OCI-LY3 (cell line): ENCODE data around the gene SCN4B.

Source experiments
- EZH2phosphoT487 ChIP-seq: fragments of 200-600 bp; shearing (Covaris generic); IDR thresholded peaks from 2 replicates; pipeline ENCODE4 v1.6.1; 2018; ENCODE audit warnings: antibody characterized with exemption, mixed run types, low read depth
- TF ChIP-seq, protein P1 (sequence below): fragments of 200-600, 300-600 bp; sonication (generic); IDR thresholded peaks from 2 replicates; pipeline ENCODE4 v1.5.1; 2014; ENCODE audit warnings: antibody characterized with exemption, low read length, low read depth

DNA sequence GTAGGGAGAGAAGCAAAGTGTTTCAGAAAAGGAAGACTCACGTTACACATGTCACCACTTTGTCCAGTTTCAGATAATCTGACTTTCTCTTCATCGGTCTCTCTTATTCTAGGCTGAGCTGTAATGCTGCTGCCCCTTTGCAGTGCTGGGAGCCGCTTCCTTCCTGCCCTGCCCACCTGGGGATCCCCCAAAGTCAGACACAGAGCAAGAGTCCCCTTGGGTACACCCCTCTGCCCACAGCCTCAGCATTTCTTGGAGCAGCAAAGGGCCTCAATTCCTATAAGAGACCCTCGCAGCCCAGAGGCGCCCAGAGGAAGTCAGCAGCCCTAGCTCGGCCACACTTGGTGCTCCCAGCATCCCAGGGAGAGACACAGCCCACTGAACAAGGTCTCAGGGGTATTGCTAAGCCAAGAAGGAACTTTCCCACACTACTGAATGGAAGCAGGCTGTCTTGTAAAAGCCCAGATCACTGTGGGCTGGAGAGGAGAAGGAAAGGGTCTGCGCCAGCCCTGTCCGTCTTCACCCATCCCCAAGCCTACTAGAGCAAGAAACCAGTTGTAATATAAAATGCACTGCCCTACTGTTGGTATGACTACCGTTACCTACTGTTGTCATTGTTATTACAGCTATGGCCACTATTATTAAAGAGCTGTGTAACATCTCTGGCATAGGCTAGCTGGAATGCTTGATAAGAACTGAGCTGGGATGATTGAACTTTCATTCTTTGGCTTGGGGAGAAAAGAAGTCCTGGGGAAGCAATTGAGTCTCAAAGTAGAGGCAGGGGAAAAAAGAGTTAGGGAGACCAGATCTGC is 34.6 kb downstream of the SCN4B start:
- TF ChIP-seq, protein P1, sequence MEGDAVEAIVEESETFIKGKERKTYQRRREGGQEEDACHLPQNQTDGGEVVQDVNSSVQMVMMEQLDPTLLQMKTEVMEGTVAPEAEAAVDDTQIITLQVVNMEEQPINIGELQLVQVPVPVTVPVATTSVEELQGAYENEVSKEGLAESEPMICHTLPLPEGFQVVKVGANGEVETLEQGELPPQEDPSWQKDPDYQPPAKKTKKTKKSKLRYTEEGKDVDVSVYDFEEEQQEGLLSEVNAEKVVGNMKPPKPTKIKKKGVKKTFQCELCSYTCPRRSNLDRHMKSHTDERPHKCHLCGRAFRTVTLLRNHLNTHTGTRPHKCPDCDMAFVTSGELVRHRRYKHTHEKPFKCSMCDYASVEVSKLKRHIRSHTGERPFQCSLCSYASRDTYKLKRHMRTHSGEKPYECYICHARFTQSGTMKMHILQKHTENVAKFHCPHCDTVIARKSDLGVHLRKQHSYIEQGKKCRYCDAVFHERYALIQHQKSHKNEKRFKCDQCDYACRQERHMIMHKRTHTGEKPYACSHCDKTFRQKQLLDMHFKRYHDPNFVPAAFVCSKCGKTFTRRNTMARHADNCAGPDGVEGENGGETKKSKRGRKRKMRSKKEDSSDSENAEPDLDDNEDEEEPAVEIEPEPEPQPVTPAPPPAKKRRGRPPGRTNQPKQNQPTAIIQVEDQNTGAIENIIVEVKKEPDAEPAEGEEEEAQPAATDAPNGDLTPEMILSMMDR = no peak
- no peak for TF ChIP-seq EZH2phosphoT487
